GM21786 (cell line): ENCODE measurements around the gene OTOF.

Source experiments
- ATAC-seq: cut with Tn5 transposase; IDR thresholded peaks from one replicate; pipeline ENCODE4 v1.9.1; 2021; ENCODE audit not compliant: unreplicated experiment

Gene OTOF

GRCh38 chr2:26421961-26422360 lies 56.0 kb downstream of the OTOF start:
- no peak for ATAC-seq

DNA sequence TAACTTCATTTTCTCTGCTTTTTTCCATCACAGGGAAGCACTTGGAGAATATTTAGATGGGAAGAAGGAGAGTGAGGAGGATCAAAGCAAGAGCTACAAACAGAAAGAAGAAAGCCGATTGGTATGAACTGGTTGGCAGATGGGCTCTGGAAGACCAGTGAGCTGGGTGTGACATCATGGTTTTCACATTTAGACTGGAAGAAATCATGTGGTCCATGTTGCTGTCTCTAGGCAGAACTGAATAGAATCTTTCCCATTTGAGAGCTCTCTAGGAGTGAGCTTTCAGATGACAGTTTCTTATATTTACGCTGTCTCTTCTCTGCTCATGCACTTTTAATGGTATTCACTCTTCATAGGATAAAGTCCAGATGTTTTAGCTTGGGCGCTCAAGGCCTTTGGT lies 63.6 kb downstream of the OTOF start:
- no peak for ATAC-seq

GRCh38 chr2:26412091-26412673 lies 65.7 kb downstream of the OTOF start:
- no peak for ATAC-seq

DNA sequence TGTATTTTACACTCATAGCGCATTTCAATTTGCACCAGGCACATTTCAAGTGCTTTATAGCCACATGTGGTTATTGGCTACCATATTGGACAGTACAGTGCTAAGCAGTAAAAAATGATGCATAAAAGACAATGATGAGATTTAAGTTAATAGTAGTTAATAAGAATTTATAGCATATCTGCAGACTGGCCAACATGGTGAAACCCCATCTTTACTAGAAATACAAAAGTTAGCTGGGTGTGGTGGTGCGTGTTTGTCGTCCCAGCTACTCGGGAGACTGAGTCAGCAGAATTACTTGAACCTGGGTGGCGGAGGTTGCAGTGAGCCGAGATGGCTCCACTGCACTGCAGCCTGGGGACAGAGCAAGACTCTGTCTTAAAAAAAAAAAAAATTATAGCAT lies 66.5 kb downstream of the OTOF start:
- ATAC-seq: no peak

GRCh38 chr2:26410764-26411243 lies 67.1 kb downstream of the OTOF start:
- no peak for ATAC-seq

- no peak for ATAC-seq
These were observed 68.1 kb downstream of the OTOF start for GRCh38 chr2:26409785-26410184.

- no peak for ATAC-seq
These were observed 70.4 kb downstream of the OTOF start for GRCh38 chr2:26407526-26407925.
